NCI-H1417 (cell line): ENCODE measurements around the gene TNK1.
A peak's percentile ranks its signal among the peaks of the same experiment; 100 is the strongest.
"Not testable (repeated sequence)": the region's sequence is repeated elsewhere in the genome, so short reads cannot be mapped to it uniquely, and the experiment has no call there.

Source experiments
- DNase-seq, 3 experiments: peaks; one replicate each; lab custom pipeline; 2025; lab: John Stamatoyannopoulos, UW

The TNK1 gene

GRCh38 chr17:7355053-7355452, 25.8 kb upstream of the TNK1 start, which contains the start of gene TMEM95:
Gene TMEM95, plus strand, starts transcription at chr17:7355156. Its CDS starts 49 bp downstream, at chr17:7355205.
- DNase-seq, result peak in 1 of 3 experiments; percentile 2

- DNase-seq, result no peak
Observed at GRCh38 chr17:7355573-7355972, 25.3 kb upstream of the TNK1 start.

GRCh38 chr17:7356072-7356549, 24.8 kb upstream of the TNK1 start:
- peak; percentile 38 to 65 (median 51) for DNase-seq

GRCh38 chr17:7356756-7357155, 24.1 kb upstream of the TNK1 start:
- no peak for DNase-seq

- no peak for DNase-seq
Observed at GRCh38 chr17:7357381-7357780, 23.5 kb upstream of the TNK1 start.

- no peak for DNase-seq
Observed at GRCh38 chr17:7361906-7362305, 19.0 kb upstream of the TNK1 start.

GRCh38 chr17:7363311-7363710, 17.6 kb upstream of the TNK1 start:
- no peak for DNase-seq

GRCh38 chr17:7365963-7366362, 14.9 kb upstream of the TNK1 start:
- DNase-seq, result not testable (repeated sequence)

- no peak for DNase-seq
Observed at GRCh38 chr17:7367083-7367482, 13.8 kb upstream of the TNK1 start.

GRCh38 chr17:7367918-7368598, 12.8 kb upstream of the TNK1 start:
- no peak for DNase-seq

GRCh38 chr17:7368599-7368994, 12.3 kb upstream of the TNK1 start:
- not testable (repeated sequence) for DNase-seq

GRCh38 chr17:7369825-7370224, 11.1 kb upstream of the TNK1 start:
- DNase-seq, result no peak

GRCh38 chr17:7370853-7371252, 10.0 kb upstream of the TNK1 start:
- no peak for DNase-seq

GRCh38 chr17:7374353-7374752, 6.5 kb upstream of the TNK1 start:
- DNase-seq, result no peak

GRCh38 chr17:7379134-7379533, 1.8 kb upstream of the TNK1 start:
- DNase-seq, result no peak

- DNase-seq, result peak in 2 of 3 experiments; percentile 6 to 23
Observed at GRCh38 chr17:7380321-7380720, 568 bp upstream of the TNK1 start.

GRCh38 chr17:7382901-7383300, 2.0 kb downstream of the TNK1 start:
- DNase-seq, result no peak

- DNase-seq, result no peak
Observed at GRCh38 chr17:7383371-7383741, 2.5 kb downstream of the TNK1 start.

- DNase-seq, result peak in 1 of 3 experiments; percentile 63
Observed at GRCh38 chr17:7383742-7384488, 3.0 kb downstream of the TNK1 start.

- no peak for DNase-seq
Observed at GRCh38 chr17:7384489-7385081, 3.7 kb downstream of the TNK1 start.

- DNase-seq, result no peak
Observed at GRCh38 chr17:7388856-7389255, 8.0 kb downstream of the TNK1 start.

GRCh38 chr17:7389924-7390910, 9.3 kb downstream of the TNK1 start:
- DNase-seq, result no peak
